HG03520 (cell line): ENCODE measurements around the gene PELO.

Source experiments
- ATAC-seq: cut with Tn5 transposase; IDR thresholded peaks from one replicate; pipeline ENCODE4 v1.9.1; 2021; ENCODE audit warnings: mild to moderate bottlenecking, moderate library complexity; ENCODE audit not compliant: unreplicated experiment

The PELO gene

DNA sequence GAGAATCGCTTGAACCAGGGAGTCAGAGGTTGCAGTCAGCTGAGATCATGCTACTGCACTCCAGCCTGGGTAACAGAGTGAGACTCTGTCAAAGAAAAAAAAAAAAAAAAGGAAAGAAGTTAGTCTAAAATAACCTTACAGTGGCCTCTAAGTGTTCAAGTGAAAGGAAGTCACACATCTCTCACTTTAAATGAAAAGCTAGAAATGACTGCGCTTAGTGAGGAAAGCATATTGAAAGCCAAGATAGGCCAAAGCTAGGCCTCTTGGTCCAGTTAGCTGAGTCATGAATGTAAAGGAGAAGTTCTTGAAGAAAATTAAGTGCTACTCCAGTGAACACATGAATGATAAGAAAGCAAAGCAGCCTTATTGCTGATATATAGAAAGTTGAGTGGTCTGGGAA, 38.1 kb downstream of the PELO start:
- ATAC-seq: peak; percentile 92

DNA sequence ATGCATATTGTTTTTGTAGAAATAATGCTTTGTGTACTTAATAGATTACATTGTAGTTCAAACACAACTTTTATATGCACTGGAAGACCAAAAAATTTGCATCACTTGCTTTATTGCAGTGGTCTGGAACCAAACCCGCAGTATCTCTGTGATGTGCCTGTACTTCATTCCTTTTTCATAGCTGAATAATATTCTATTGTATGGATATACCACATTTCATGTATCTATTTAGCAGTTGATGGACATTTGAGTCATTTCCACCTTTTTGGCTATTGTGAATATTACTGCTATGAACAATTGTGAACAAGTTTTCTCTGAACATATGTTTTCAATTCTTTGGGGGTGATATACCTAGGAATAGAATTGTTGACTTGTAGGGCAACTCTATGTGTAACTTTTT, 40.1 kb downstream of the PELO start:
- no peak for ATAC-seq

DNA sequence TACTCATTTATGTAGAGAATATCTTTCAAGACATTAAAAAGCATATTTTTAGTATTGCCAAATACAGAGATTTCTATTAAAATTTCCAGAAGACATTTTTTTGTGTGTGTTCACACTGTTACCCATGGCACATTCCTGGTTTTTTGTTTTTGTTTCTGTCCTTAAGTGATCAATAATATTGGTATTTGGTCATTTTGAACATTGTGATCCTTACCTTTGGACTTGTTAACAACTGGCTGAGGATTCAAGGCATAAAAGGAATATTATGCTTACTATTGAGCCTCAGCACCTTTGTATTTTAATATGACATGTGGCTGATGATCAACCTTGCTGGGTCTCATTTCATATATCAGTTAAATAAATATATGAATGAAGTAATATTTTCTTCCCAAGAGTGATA, 41.9 kb downstream of the PELO start:
- no peak for ATAC-seq

DNA sequence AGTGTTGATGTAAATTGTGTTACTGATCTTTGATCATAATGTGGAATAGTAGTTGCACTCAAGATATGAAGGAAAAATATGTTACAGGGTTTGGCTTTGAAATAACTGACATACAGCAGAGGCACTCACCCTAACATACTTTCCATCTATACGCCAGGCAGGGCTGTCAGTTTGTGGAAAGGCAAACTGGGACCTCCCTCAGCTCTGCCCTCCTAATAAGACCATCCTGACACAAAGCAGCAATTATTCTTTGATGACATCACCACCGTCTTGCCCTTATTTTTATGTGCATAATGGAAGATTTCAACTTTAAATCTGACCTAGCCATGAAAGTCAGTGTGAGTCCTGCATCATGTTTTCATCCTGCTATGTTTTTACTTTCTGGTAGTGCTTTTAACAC, 42.9 kb downstream of the PELO start:
- no peak for ATAC-seq

DNA sequence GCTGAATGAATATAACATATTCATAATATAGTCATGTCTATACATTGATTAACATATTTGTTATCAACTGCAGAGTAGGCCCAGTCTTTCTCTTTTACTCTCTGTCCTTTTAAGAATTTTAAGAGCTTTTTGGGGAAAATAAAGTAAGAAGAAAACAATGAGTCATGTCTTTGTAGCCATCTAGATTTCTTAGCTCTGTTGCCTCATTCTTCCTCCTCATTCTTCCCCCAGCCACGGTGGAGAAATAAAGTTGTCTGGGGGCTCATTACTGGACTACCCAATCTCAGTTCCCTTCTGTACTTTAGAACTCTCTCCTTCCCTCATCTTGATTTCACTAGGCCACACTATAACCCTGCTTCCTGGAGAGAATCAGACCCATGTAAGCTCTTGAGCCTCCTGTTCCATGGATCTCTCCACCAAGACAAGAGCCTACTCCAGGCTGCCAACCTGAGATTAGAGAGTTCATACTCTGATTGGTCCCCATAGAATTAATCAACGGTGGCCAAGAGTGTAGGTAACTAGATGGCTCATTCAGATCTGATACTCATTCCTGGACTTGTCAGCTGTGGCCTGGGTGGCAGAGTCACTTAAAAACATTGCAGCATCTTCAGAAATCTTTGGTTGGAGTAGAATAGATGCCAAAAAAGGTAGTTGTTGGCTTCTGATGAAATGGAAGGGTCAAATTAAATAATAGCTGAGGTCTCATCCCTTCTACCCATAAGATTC, 44.2 kb downstream of the PELO start:
- ATAC-seq: no peak

DNA sequence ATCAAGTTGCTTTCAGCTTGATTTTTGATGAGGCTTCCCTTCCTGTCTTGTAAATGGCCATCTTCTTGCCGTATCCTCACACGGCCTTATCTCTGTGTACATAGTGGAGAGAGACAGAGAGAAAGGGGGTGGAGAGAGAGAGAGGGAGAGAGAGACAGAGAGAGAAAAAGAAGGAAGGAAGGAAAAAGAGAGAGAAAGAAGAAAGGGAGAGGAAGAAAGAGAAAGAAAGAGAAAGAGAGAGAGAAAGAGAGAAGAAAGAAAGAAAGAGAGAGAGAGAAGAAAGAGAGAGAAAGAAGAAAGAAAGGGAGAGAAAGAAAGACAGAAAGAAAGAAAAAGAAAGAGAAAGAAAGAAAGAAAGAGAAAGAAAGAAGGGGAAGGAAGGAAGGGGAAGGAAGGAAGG, 46.6 kb downstream of the PELO start:
- no peak for ATAC-seq

DNA sequence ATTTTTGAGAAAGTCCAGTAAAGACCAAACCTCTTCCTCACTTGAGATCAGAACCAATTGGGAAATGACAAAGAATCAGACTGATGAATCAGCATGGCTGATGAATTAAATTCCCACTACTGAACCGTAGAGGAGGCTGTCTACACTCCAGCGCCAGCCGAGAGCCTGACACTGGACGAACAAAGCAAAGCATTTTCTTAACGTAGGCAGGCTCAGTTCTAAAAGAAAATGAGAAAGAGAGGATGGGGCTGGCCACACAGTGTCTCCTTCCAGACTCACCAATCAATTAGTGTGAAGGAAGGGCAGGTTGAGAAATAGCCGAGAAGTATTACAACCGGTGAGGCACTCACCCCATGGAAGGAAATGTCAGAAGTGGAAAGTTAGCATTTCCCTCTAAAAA, 49.4 kb downstream of the PELO start:
- no peak for ATAC-seq
